ENCODE measurements around the gene ADAM23. TPM values are rescaled to one million over a fixed set of nuclear protein-coding genes. Genes with fewer than 3 reads are reported as not detected.

Gene ADAM23
- polyA plus RNA-seq, 1 of the 3 experiments (the other 2 are of a cell fraction): 3.7 TPM

DNA sequence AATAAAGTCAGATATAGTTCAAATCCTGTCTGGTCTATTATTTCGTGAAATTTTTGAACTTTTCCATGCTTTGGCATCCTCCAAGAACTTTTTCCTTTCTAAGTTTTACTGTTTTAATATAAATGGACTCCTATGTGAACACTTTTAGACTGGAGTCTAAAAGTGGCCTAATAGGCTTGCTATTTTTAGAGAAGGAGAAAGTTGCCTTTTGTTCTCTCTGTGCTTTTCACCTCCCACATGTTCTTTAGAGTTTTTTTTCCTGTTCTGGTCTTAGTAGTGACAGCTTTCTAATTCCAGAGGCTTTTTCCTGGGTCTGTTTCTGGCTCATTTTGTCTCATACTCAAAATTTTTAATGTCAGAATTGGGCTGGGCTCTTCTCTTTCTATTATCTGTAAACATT, 72.2 kb downstream of the ADAM23 start (continued):
- TF ChIP-seq MEF2A (IDR thresholded peaks at IDR 0.05; ENCODE audit: borderline replicate concordance, low read depth): no peak
- TF ChIP-seq MXI1 (IDR thresholded peaks at IDR 0.05; ENCODE audit: low read depth, low read length): no peak
- no peak for TF ChIP-seq EZH2phosphoT487 (IDR thresholded peaks at IDR 0.05; ENCODE audit: borderline replicate concordance, low read depth)
- no peak for TF ChIP-seq RCOR1 (IDR thresholded peaks at IDR 0.05; ENCODE audit: low read length)
- TF ChIP-seq TCF12 (IDR thresholded peaks at IDR 0.05): no peak
- TF ChIP-seq POLR2AphosphoS5 (IDR thresholded peaks at IDR 0.05; ENCODE audit: low read depth, low read length): no peak

- TF ChIP-seq RFX5 (IDR thresholded peaks at IDR 0.05; ENCODE audit: low read length): no peak
- TF ChIP-seq YY1 (IDR thresholded peaks at IDR 0.05; ENCODE audit: low read depth): no peak
- no peak for TF ChIP-seq SMC3 (IDR thresholded peaks at IDR 0.05; ENCODE audit: low read depth, low read length)
- no peak for TF ChIP-seq SIN3A (IDR thresholded peaks at IDR 0.05; ENCODE audit: borderline replicate concordance, low read depth, low read length)
- TF ChIP-seq NRF1 (IDR thresholded peaks at IDR 0.05; ENCODE audit: low read depth, low read length): no peak
- 57% methylated on average over 2 of the region's 2 CpGs for WGBS (ENCODE audit: low lambda C conversion rate)
- no peaks in the 10 kb centered on the region for H3K9me3 ChIP-seq
- no peaks in the 10 kb centered on the region for H3K79me2 ChIP-seq (ENCODE audit: insufficient read depth)
- no peak overlapping the region for H3K9ac ChIP-seq
- ChIA-PET CTCF (interaction anchor here (0.9 kb wide), 1 partner anchor 11 kb away, joined by 3 read pairs; no protein-coding TSS in a partner anchor), POLR2A (no interaction called here)
- H3K4me1 ChIP-seq (ENCODE audit: control insufficient read depth in 1 of 2, insufficient read depth in 2 of 2, low read depth in 1 of 2, low read length in 1 of 2): no peaks in the 10 kb centered on the region
- H3K4me3 ChIP-seq (ENCODE audit: low read depth in 2 of 2, low read length in 1 of 2): no peak overlapping the region
- no peak for DNase-seq
- H4K20me1 ChIP-seq (ENCODE audit: insufficient read depth): no peaks in the 10 kb centered on the region
- H3K36me3 ChIP-seq (replicated peaks in 1 of 2; ENCODE audit: control insufficient read depth in 1 of 2, insufficient read depth in 2 of 2, low read length in 1 of 2): no peaks in the 10 kb centered on the region
- H3K4me2 ChIP-seq: no peak overlapping the region
- H3F3A ChIP-seq (replicated peaks; ENCODE audit: insufficient read depth): no peaks in the 10 kb centered on the region
- H2AFZ ChIP-seq (ENCODE audit: low read depth): no peak overlapping the region
- no peak overlapping the region for H3K27ac ChIP-seq (ENCODE audit: low read depth in 2 of 2, low read length in 1 of 2)
- no peaks in the 10 kb centered on the region for H3K27me3 ChIP-seq (ENCODE audit: insufficient read depth)
- H3K9me2 ChIP-seq: no peaks in the 10 kb centered on the region
Observed at GRCh38 chr2:206518997-206519396, 75.7 kb downstream of the ADAM23 start.

DNA sequence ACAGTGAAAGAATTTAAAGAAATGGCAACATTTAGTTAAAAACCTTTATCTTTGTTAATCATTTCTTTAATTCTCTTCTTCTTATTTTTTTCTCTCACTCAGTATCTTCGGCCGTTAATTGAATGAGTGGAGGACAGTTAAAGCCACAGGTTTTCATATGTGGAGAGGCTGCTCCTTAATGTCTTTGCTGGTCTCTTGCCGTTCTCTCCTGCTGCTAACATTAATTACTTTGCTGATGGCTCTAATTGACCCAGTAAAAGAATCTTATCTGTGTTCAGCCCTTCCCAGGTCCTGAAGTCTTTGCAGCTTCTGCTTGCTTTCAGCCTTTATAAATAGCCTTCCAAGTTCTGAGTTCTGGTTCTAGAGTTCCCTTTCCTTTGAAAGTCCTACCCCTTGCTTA, 77.1 kb downstream of the ADAM23 start:
- Histone ChIP-seq H3K9ac (no peak overlapping the region), H3K4me1 (ENCODE audit: control insufficient read depth in 1 of 2, insufficient read depth in 2 of 2, low read depth in 1 of 2, low read length in 1 of 2) (no peaks in the 10 kb centered on the region), H3K36me3 (replicated peaks in 1 of 2; ENCODE audit: control insufficient read depth in 1 of 2, insufficient read depth in 2 of 2, low read length in 1 of 2) (no peaks in the 10 kb centered on the region), H3K4me2 (no peak overlapping the region), H3F3A (replicated peaks; ENCODE audit: insufficient read depth) (no peaks in the 10 kb centered on the region), H3K9me3 (no peaks in the 10 kb centered on the region), H3K4me3 (ENCODE audit: low read depth in 2 of 2, low read length in 1 of 2) (no peak overlapping the region), H2AFZ (ENCODE audit: low read depth) (no peak overlapping the region), H3K27me3 (ENCODE audit: insufficient read depth) (no peaks in the 10 kb centered on the region), H3K9me2 (no peaks in the 10 kb centered on the region), H4K20me1 (ENCODE audit: insufficient read depth) (no peaks in the 10 kb centered on the region), H3K79me2 (ENCODE audit: insufficient read depth) (no peaks in the 10 kb centered on the region), H3K27ac (ENCODE audit: low read depth in 2 of 2, low read length in 1 of 2) (no peak overlapping the region)
- ChIA-PET POLR2A (no interaction called here), CTCF (no interaction called here)
- WGBS (ENCODE audit: low lambda C conversion rate): 82% methylated on average over 3 of the region's 3 CpGs
- no peak for DNase-seq
- TF ChIP-seq GATA2 (CRISPR knock-in tag; IDR thresholded peaks at IDR 0.05): no peak
- no peak for TF ChIP-seq RAD21 (IDR thresholded peaks at IDR 0.05; ENCODE audit: low read length)
- no peak for TF ChIP-seq YY1 (IDR thresholded peaks at IDR 0.05; ENCODE audit: low read depth)
- no peak for TF ChIP-seq CHD2 (IDR thresholded peaks at IDR 0.05; ENCODE audit: low read length, partially characterized antibody)
- no peak for TF ChIP-seq RCOR1 (IDR thresholded peaks at IDR 0.05; ENCODE audit: low read length)
- no peak for TF ChIP-seq JUND (IDR thresholded peaks at IDR 0.05)
- TF ChIP-seq FOXJ3 (CRISPR knock-in tag; IDR thresholded peaks at IDR 0.05): no peak
- TF ChIP-seq MEF2A (IDR thresholded peaks at IDR 0.05; ENCODE audit: borderline replicate concordance, low read depth): no peak
- TF ChIP-seq, protein P1, sequence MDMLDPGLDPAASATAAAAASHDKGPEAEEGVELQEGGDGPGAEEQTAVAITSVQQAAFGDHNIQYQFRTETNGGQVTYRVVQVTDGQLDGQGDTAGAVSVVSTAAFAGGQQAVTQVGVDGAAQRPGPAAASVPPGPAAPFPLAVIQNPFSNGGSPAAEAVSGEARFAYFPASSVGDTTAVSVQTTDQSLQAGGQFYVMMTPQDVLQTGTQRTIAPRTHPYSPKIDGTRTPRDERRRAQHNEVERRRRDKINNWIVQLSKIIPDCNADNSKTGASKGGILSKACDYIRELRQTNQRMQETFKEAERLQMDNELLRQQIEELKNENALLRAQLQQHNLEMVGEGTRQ (IDR thresholded peaks at IDR 0.05; ENCODE audit: borderline replicate concordance, low read depth, low read length): no peak
- TF ChIP-seq FOXM1 (IDR thresholded peaks at IDR 0.05; ENCODE audit: low read depth): no peak
- TF ChIP-seq MAX (IDR thresholded peaks at IDR 0.05; ENCODE audit: low read depth): no peak
- no peak for TF ChIP-seq PBX3 (IDR thresholded peaks at IDR 0.05)
- TF ChIP-seq GABPA (IDR thresholded peaks at IDR 0.05; ENCODE audit: low read depth): no peak
- TF ChIP-seq EP300 (IDR thresholded peaks at IDR 0.05; ENCODE audit: borderline replicate concordance in 1 of 2, low read depth in 1 of 2, low read length in 1 of 2): no peak
- TF ChIP-seq NRF1 (IDR thresholded peaks at IDR 0.05; ENCODE audit: low read depth, low read length): no peak
- TF ChIP-seq, protein P2, sequence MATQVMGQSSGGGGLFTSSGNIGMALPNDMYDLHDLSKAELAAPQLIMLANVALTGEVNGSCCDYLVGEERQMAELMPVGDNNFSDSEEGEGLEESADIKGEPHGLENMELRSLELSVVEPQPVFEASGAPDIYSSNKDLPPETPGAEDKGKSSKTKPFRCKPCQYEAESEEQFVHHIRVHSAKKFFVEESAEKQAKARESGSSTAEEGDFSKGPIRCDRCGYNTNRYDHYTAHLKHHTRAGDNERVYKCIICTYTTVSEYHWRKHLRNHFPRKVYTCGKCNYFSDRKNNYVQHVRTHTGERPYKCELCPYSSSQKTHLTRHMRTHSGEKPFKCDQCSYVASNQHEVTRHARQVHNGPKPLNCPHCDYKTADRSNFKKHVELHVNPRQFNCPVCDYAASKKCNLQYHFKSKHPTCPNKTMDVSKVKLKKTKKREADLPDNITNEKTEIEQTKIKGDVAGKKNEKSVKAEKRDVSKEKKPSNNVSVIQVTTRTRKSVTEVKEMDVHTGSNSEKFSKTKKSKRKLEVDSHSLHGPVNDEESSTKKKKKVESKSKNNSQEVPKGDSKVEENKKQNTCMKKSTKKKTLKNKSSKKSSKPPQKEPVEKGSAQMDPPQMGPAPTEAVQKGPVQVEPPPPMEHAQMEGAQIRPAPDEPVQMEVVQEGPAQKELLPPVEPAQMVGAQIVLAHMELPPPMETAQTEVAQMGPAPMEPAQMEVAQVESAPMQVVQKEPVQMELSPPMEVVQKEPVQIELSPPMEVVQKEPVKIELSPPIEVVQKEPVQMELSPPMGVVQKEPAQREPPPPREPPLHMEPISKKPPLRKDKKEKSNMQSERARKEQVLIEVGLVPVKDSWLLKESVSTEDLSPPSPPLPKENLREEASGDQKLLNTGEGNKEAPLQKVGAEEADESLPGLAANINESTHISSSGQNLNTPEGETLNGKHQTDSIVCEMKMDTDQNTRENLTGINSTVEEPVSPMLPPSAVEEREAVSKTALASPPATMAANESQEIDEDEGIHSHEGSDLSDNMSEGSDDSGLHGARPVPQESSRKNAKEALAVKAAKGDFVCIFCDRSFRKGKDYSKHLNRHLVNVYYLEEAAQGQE (IDR thresholded peaks at IDR 0.05; ENCODE audit: low read depth, low read length): no peak

Measured in SK-N-SH (cell line).